Stromal cell of bone marrow (primary cell): ENCODE results near the gene GBP2.
"Not testable (repeated sequence)": the region's sequence is repeated elsewhere in the genome, so short reads cannot be mapped to it uniquely, and the experiment has no call there.

Source experiments
- DNase-seq: peaks from one replicate; pipeline ENCODE4 v3.0.0-alpha.2; 2012; ENCODE audit warnings: low read depth

Gene GBP2

DNA sequence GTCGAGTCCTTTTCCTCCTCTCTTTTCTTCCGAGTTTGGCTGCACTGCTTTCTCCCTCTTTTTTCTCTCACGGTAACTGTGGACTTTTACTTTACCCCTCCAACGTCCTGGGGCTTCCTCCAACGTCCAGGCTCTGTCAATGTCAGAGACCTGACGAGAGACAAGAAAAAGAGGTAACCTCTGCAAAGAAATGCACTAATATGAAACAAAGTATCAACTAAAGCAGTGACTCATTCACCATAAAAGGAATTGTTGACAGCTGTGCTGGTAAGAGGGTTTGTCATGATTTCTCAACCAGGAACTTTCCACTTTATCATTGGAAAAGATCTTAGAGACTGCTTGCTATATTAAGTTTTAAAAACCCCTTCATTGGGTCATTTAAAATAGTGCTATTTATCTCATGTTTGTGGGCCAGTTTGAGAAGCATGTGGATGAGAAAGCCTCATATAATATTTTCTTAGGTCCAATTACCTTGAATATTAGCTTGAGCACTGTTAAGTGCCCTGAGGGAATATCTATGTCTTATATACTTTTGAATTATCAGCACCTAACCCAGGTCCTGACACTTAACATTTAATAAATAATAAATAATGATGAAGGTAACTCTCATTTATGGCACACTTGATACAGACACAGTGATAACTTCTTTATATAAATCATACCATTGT is at the start of gene GBP2:
TSS of gene GBP2 (minus strand) at position 202 of the 668 bp plus-strand sequence. CDS start 4,148 bp downstream, outside the sequence.
- DNase-seq = peak; percentile 76

- DNase-seq = no peak
Observed at GRCh38 chr1:89174491-89174890, 48.6 kb upstream of the GBP2 start.

- DNase-seq = no peak
Observed at GRCh38 chr1:89172468-89173143, 46.7 kb upstream of the GBP2 start.

DNA sequence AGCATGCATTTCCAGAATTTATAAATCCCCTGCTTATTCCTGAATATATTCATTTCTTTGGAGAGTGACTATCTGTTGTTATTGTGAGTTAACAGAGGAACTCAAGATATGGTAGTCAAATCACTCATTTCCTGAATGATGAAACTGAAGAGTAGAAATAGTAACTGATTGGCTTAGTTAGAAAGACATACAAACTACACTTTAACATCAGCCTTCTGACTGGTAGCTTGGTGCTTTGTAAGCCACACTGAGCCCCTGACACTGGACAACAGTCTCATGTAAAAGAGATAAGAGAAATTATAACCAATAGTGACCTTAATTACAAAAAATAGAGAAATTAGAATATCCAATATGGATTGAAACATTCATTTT is 45.1 kb upstream of the GBP2 start:
- no peak for DNase-seq

DNA sequence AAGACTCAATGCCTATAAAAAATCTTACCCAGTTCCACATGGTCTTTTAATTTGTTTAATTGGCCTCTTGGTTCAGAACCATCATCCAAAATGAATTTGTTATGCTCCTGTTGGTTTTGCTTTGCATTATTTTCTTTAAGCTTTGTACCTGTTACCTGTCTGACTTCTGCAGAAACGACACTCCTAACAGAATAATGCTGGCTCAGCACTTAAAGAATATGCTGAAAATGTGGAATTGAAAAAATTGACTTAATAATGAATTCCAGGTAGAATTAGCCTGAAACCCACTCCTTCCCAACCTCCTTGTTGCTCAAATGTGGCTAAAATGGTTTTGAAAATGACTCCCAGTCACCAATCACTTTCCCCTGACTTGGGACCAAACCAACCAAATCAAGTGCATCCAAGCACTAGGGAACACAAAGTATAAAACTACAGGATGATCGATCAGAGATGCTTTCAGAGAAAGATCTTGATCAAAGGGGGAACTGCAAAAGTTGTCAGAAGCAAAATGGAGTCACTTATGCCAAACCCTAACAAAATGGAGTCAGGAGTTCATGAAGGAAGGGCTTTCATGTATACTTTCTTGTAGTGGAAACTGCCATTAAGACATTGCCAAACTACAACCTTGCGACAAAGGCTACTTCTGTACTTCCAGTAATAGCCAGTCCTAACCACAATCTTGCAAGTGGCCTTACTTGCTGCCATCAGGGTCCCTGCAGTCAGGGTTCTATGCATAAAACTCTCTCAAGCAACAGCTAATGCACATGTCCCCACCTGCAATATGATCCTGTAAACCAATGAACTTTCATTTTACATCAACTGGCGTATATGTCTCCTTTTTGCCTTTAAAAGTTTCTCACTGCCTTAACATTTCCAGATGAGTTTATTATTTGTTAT is 44.5 kb upstream of the GBP2 start:
- DNase-seq = no peak

GRCh38 chr1:89169166-89169565 is 43.3 kb upstream of the GBP2 start:
- no peak for DNase-seq

DNA sequence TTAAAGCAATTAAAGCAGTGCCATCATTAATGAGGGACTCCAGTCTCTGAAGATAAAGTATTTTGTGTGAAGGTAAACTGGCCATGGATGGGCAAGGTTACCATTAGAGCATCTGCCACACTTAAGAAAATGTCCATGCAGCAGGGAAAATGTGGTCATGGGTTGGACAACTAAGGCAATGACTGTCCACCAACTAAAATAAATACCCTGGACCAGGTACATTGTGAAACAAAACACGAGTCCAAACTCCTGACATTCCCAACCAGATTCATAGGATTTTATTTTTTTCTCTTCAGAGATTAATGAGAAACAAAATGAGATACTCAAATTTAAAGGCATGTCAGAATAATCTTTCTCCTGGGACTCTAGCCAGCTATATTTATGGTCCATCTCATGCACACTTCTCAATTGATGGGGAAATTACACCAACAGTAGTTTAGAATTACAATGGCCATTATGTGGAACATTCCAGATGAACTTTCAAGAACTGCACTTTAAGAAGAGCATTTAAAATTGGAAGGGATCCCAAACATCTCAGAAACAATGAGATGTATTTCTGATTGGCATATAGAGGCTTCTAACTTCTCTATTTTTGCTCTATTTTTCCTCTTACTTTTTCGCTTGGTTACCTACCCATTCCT is 41.8 kb upstream of the GBP2 start:
- no peak for DNase-seq

DNA sequence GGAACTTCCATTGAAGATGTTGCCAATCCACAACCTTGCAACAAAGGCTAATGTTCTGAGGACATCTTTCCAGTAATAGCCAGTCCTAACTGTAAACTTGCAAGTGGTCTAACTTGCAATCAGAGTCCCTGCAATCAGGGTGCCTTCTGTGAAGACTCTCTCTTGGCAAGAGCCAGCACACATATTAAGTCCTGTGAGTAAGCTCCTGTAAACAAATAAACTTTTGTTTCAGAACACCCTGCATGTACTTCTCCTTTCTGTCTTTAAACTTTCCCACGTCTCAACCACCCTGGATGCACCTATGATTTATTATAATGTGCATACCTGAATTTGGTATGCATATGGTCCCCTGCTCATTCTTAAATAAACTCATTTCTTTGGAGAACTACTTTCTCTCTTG is 40.8 kb upstream of the GBP2 start:
- no peak for DNase-seq

- no peak for DNase-seq
Observed at GRCh38 chr1:89165811-89166210, 39.9 kb upstream of the GBP2 start.

GRCh38 chr1:89151047-89151446 is 25.1 kb upstream of the GBP2 start:
- no peak for DNase-seq

DNA sequence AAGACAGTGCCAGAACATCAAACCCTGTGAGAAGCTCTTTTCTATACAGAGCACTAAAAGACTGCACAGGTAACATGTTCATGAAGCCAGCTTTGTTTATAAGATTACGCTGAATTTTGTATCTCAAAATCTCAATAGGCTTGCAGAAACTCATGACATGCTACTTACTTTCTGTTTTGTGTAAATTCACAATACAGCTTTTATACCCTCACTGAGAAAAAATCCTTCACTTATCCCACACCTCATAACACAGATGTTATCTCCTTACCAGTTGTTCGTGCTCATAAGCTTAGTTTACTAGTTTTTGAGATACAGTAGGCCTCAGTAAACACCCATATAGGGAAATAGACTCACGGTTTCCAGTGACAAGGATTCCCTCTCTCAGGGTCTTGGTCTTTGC is 24.1 kb upstream of the GBP2 start:
- DNase-seq = no peak

- DNase-seq = no peak
Observed at GRCh38 chr1:89149229-89149628, 23.3 kb upstream of the GBP2 start.

- DNase-seq = no peak
Observed at GRCh38 chr1:89147678-89148658, 22.1 kb upstream of the GBP2 start.

GRCh38 chr1:89146721-89147120 is 20.8 kb upstream of the GBP2 start:
- DNase-seq = no peak

GRCh38 chr1:89143484-89143883 is 17.6 kb upstream of the GBP2 start:
- no peak for DNase-seq

GRCh38 chr1:89142160-89142559 is 16.2 kb upstream of the GBP2 start:
- no peak for DNase-seq

GRCh38 chr1:89133747-89134146 is 7.8 kb upstream of the GBP2 start:
- no peak for DNase-seq

- no peak for DNase-seq
Observed at GRCh38 chr1:89130716-89131115, 4.8 kb upstream of the GBP2 start.

GRCh38 chr1:89129911-89130310 is 4.0 kb upstream of the GBP2 start:
- DNase-seq = no peak

GRCh38 chr1:89128003-89128458 is 2.1 kb upstream of the GBP2 start:
- not testable (repeated sequence) for DNase-seq
